ENCODE measurements around the gene FAR1.
"Not testable (repeated sequence)": the region's sequence is repeated elsewhere in the genome, so short reads cannot be mapped to it uniquely, and the experiment has no call there.

Gene FAR1

DNA sequence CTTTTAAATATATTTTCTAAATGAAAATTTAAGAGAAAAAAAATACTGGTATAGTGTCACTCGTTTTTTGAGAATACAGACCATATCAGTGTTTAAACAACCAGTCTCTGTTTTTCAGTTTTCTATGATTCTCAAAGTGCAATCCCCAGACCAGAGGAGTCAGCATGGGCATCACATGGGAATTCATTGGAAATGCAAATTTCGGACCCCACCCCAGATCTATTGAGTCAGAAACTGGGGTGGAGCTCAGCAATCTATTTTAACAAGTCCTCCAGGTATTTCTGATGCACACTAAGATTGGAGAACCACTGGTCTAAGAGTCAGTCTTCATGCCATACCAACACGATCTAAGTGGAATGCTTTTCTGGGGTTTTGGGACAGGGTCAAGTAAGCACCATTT lies 66.1 kb downstream of the FAR1 start:
- Histone ChIP-seq H3K4me2 (ENCODE audit: insufficient read depth, low read length) (no peak overlapping the region), H3K9me3 (ENCODE audit: insufficient read depth, low read length, severe bottlenecking) (no peaks in the 10 kb centered on the region), H3K27ac (ENCODE audit: low read length) (no peak overlapping the region), H3K79me2 (ENCODE audit: insufficient read depth, low read length) (no peaks in the 10 kb centered on the region), H3K4me1 (ENCODE audit: insufficient read depth, low read length) (no peaks in the 10 kb centered on the region), H3K36me3 (ENCODE audit: insufficient read depth, low read length) (no peaks in the 10 kb centered on the region), H3K27me3 (ENCODE audit: insufficient read depth, low read length, poor library complexity) (peaks cover 9% of the 10 kb centered on the region), H3K4me3 (ENCODE audit: low read depth in 1 of 2, low read length in 2 of 2) (no peak overlapping the region), H2AFZ (ENCODE audit: low read depth, low read length) (no peak overlapping the region), H4K20me1 (ENCODE audit: insufficient read depth, low read length) (no peaks in the 10 kb centered on the region), H3K9ac (ENCODE audit: low read depth, low read length) (no peak overlapping the region)
- DNase-seq, result no peak
- TF ChIP-seq, protein P1, sequence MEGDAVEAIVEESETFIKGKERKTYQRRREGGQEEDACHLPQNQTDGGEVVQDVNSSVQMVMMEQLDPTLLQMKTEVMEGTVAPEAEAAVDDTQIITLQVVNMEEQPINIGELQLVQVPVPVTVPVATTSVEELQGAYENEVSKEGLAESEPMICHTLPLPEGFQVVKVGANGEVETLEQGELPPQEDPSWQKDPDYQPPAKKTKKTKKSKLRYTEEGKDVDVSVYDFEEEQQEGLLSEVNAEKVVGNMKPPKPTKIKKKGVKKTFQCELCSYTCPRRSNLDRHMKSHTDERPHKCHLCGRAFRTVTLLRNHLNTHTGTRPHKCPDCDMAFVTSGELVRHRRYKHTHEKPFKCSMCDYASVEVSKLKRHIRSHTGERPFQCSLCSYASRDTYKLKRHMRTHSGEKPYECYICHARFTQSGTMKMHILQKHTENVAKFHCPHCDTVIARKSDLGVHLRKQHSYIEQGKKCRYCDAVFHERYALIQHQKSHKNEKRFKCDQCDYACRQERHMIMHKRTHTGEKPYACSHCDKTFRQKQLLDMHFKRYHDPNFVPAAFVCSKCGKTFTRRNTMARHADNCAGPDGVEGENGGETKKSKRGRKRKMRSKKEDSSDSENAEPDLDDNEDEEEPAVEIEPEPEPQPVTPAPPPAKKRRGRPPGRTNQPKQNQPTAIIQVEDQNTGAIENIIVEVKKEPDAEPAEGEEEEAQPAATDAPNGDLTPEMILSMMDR (IDR thresholded peaks at IDR 0.05; ENCODE audit: borderline replicate concordance, extremely low read depth, low read length, poor library complexity, severe bottlenecking), result no peak
- no peak for TF ChIP-seq EZH2 (IDR thresholded peaks at IDR 0.05; ENCODE audit: borderline replicate concordance, low read depth, low read length, severe bottlenecking)
- no peak for ATAC-seq (ENCODE audit: insufficient read depth, low read depth)

DNA sequence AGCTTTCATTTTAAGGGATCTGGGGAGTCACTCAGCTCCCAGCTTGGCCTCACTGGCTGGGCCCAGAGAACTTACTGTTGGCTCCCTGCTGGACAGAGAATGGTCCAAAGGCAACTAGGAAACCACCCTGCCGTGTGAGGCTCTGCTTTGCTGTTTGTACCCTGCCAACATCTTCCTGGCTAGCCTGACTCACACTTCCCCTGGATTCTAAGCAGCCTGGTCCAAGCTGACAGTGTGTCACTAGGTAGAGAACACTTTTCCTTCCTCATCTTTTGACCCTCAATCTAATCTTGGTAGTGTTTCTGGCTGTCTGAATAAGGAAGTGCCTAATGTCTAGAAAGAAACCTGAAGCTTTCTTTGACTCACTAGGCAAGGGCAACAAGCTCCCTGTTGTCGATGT lies 76.7 kb downstream of the FAR1 start:
- Histone ChIP-seq H3K9ac (ENCODE audit: low read depth, low read length) (no peak overlapping the region), H2AFZ (ENCODE audit: low read depth, low read length) (no peak overlapping the region), H3K4me2 (ENCODE audit: insufficient read depth, low read length) (no peak overlapping the region), H3K36me3 (ENCODE audit: insufficient read depth, low read length) (no peaks in the 10 kb centered on the region), H4K20me1 (ENCODE audit: insufficient read depth, low read length) (no peaks in the 10 kb centered on the region), H3K4me3 (ENCODE audit: low read depth in 1 of 2, low read length in 2 of 2) (no peak overlapping the region), H3K79me2 (ENCODE audit: insufficient read depth, low read length) (no peaks in the 10 kb centered on the region), H3K27me3 (ENCODE audit: insufficient read depth, low read length, poor library complexity) (peaks cover 4% of the 10 kb centered on the region), H3K4me1 (ENCODE audit: insufficient read depth, low read length) (no peaks in the 10 kb centered on the region), H3K27ac (ENCODE audit: low read length) (no peak overlapping the region), H3K9me3 (ENCODE audit: insufficient read depth, low read length, severe bottlenecking) (no peaks in the 10 kb centered on the region)
- DNase-seq, result no peak
- TF ChIP-seq EZH2 (IDR thresholded peaks at IDR 0.05; ENCODE audit: borderline replicate concordance, low read depth, low read length, severe bottlenecking), result no peak
- TF ChIP-seq, protein P1 (IDR thresholded peaks at IDR 0.05; ENCODE audit: borderline replicate concordance, extremely low read depth, low read length, poor library complexity, severe bottlenecking), result no peak
- no peak for ATAC-seq (ENCODE audit: insufficient read depth, low read depth)

DNA sequence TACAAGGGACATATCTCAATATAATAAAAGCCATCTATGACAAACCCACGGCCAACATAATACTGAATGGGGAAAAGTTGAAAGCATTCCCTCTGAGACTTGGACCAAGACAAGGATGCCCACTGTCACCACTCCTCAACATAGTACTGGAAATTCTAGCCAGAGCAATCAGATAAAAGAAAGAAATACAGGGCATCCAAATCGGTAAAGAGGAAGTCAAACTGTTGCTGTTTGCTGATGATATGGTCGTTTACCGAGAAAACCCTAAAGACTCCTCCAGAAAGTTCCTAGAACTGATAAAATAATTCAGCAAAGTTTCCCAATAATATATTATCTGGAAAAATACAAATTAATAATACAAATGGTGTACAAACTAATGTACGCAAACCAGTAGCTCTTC lies 84.8 kb downstream of the FAR1 start:
- not testable (repeated sequence) for ATAC-seq (ENCODE audit: insufficient read depth, low read depth); H3K9ac ChIP-seq (ENCODE audit: low read depth, low read length); H2AFZ ChIP-seq (ENCODE audit: low read depth, low read length)

DNA sequence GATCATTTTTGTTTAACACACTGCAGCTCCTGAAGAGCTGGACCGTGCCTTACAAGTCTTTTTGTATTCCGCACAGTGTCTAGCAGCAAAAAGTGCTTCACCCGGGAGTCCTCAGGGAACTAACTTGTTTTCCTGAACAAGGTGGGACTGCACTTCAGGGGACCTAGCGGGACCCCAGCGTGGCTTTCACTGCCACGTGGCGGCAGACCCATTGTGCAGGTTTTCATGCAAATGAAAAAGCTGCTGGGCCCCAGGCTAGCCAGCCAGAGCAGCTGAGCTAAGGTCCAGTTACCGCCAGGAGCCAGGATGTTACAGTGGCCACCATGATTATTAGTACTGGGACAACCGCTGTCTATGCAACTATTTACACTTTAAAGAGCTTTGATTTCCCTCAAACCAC lies 90.6 kb downstream of the FAR1 start:
- no peaks in the 10 kb centered on the region for H3K36me3 ChIP-seq (ENCODE audit: insufficient read depth, low read length)
- DNase-seq, result no peak
- no peak overlapping the region for H3K4me3 ChIP-seq (ENCODE audit: low read depth in 1 of 2, low read length in 2 of 2)
- no peak overlapping the region for H3K4me2 ChIP-seq (ENCODE audit: insufficient read depth, low read length)
- no peak for TF ChIP-seq EZH2 (IDR thresholded peaks at IDR 0.05; ENCODE audit: borderline replicate concordance, low read depth, low read length, severe bottlenecking)
- TF ChIP-seq, protein P1 (IDR thresholded peaks at IDR 0.05; ENCODE audit: borderline replicate concordance, extremely low read depth, low read length, poor library complexity, severe bottlenecking), result no peak
- no peaks in the 10 kb centered on the region for H3K27me3 ChIP-seq (ENCODE audit: insufficient read depth, low read length, poor library complexity)
- no peak overlapping the region for H3K27ac ChIP-seq (ENCODE audit: low read length)
- H3K4me1 ChIP-seq (ENCODE audit: insufficient read depth, low read length), result no peaks in the 10 kb centered on the region
- no peak for ATAC-seq (ENCODE audit: insufficient read depth, low read depth)
- H3K9ac ChIP-seq (ENCODE audit: low read depth, low read length), result no peak overlapping the region
- no peaks in the 10 kb centered on the region for H4K20me1 ChIP-seq (ENCODE audit: insufficient read depth, low read length)
- H3K79me2 ChIP-seq (ENCODE audit: insufficient read depth, low read length), result no peaks in the 10 kb centered on the region
- H3K9me3 ChIP-seq (ENCODE audit: insufficient read depth, low read length, severe bottlenecking), result no peaks in the 10 kb centered on the region
- H2AFZ ChIP-seq (ENCODE audit: low read depth, low read length), result no peak overlapping the region

More for the DNA sequence above, 84.8 kb downstream of the FAR1 start:
- not testable (repeated sequence) for H3K9me3 ChIP-seq (ENCODE audit: insufficient read depth, low read length, severe bottlenecking); H4K20me1 ChIP-seq (ENCODE audit: insufficient read depth, low read length); H3K4me1 ChIP-seq (ENCODE audit: insufficient read depth, low read length); H3K27ac ChIP-seq (ENCODE audit: low read length); H3K4me2 ChIP-seq (ENCODE audit: insufficient read depth, low read length); H3K27me3 ChIP-seq (ENCODE audit: insufficient read depth, low read length, poor library complexity); H3K36me3 ChIP-seq (ENCODE audit: insufficient read depth, low read length); H3K4me3 ChIP-seq (ENCODE audit: low read depth in 1 of 2, low read length in 2 of 2); DNase-seq; H3K79me2 ChIP-seq (ENCODE audit: insufficient read depth, low read length)
